GM12892 (cell line): ENCODE results near the gene ATG2A.

Experiments
- POLR2A ChIP-seq: IDR thresholded peaks from 2 replicates; pipeline ENCODE4 v1.6.1; 2011; ENCODE audit warnings: low read depth, low read length, control low read depth
- TAF1 ChIP-seq: IDR thresholded peaks from 2 replicates; pipeline ENCODE4 v1.6.1; 2011; ENCODE audit warnings: low read depth, mild to moderate bottlenecking, control low read depth, low read length, borderline replicate concordance

- no peak for TF ChIP-seq POLR2A
- no peak for TF ChIP-seq TAF1
Observed at GRCh38 chr11:64848214-64848825, 68.7 kb downstream of the ATG2A start.
